Measurements from ENCODE around the gene ATXN1. TPM values are rescaled to one million over a fixed set of nuclear protein-coding genes. Genes with fewer than 3 reads are reported as not detected.

ATXN1 gene
- total and polyA plus RNA-seq, 2 of the 13 experiments (the other 11 are each of a cell fraction or from before 2014, with no cell fraction given), result 20.7 to 39.5 TPM

- TF ChIP-seq ZNF441 (CRISPR knock-in tag; IDR thresholded peaks at IDR 0.05; ENCODE audit: borderline replicate concordance) (no peak), CEBPB (IDR thresholded peaks at IDR 0.05; ENCODE audit: borderline replicate concordance, low read depth, low read length) (peak; percentile 74; the same call in 1 of the 2 replicates), TAF1 (CRISPR knock-in tag; IDR thresholded peaks at IDR 0.05) (0 out of 2 replicates have a peak, but pooled peaks have one; percentile 3), SMC3 (IDR thresholded peaks at IDR 0.05; ENCODE audit: low read length) (0 out of 2 replicates have a peak, but pooled peaks have one; percentile 15), ZBTB21 (CRISPR knock-in tag; IDR thresholded peaks at IDR 0.05) (peak; percentile 45; the same call in 1 of the 2 replicates), HNF4A (CRISPR knock-in tag; IDR thresholded peaks at IDR 0.05) (peak; percentile 37; the same call in 1 of the 2 replicates), ERF (CRISPR knock-in tag; IDR thresholded peaks at IDR 0.05) (no peak), CEBPG (CRISPR knock-in tag; IDR thresholded peaks at IDR 0.05) (peak; percentile 69), ZNF224 (CRISPR knock-in tag; IDR thresholded peaks at IDR 0.05) (no peak), ZNF10 (CRISPR knock-in tag; IDR thresholded peaks at IDR 0.05; ENCODE audit: borderline replicate concordance, low read depth) (no peak), FOXP1 (IDR thresholded peaks at IDR 0.05) (no peak), FOXP1 (CRISPR knock-in tag; IDR thresholded peaks at IDR 0.05) (0 out of 2 replicates have a peak, but pooled peaks have one; percentile 6), TCF7 (IDR thresholded peaks at IDR 0.05; ENCODE audit: low read depth) (peak; percentile 22; the same call in 1 of the 2 replicates), HDAC2 (CRISPR knock-in tag; IDR thresholded peaks at IDR 0.05) (peak; percentile 30; the same call in 1 of the 2 replicates), SSRP1 (CRISPR knock-in tag; IDR thresholded peaks at IDR 0.05) (no peak), ADNP (CRISPR knock-in tag; IDR thresholded peaks at IDR 0.05) (peak; percentile 58; the same call in 1 of the 2 replicates), BCL6 (CRISPR knock-in tag; IDR thresholded peaks at IDR 0.05) (0 out of 2 replicates have a peak, but pooled peaks have one; percentile 14), CREM (IDR thresholded peaks at IDR 0.05) (peak; percentile 14; the same call in 1 of the 2 replicates), CREM (CRISPR knock-in tag; IDR thresholded peaks at IDR 0.05) (no peak), TSC22D2 (CRISPR knock-in tag; IDR thresholded peaks at IDR 0.05; ENCODE audit: borderline replicate concordance) (no peak), KLF11 (CRISPR knock-in tag; IDR thresholded peaks at IDR 0.05) (no peak), SP5 (CRISPR knock-in tag; IDR thresholded peaks at IDR 0.05; ENCODE audit: borderline replicate concordance, low read depth) (no peak), MED1 (CRISPR knock-in tag; IDR thresholded peaks at IDR 0.05) (0 out of 2 replicates have a peak, but pooled peaks have one; percentile 19)
- TF ChIP-seq, protein P1, sequence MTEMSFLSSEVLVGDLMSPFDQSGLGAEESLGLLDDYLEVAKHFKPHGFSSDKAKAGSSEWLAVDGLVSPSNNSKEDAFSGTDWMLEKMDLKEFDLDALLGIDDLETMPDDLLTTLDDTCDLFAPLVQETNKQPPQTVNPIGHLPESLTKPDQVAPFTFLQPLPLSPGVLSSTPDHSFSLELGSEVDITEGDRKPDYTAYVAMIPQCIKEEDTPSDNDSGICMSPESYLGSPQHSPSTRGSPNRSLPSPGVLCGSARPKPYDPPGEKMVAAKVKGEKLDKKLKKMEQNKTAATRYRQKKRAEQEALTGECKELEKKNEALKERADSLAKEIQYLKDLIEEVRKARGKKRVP (CRISPR knock-in tag; IDR thresholded peaks at IDR 0.05), result peak in 1 of 2 experiments; percentile 62; a peak in 2 of 4 replicates
- TF ChIP-seq, protein P2, sequence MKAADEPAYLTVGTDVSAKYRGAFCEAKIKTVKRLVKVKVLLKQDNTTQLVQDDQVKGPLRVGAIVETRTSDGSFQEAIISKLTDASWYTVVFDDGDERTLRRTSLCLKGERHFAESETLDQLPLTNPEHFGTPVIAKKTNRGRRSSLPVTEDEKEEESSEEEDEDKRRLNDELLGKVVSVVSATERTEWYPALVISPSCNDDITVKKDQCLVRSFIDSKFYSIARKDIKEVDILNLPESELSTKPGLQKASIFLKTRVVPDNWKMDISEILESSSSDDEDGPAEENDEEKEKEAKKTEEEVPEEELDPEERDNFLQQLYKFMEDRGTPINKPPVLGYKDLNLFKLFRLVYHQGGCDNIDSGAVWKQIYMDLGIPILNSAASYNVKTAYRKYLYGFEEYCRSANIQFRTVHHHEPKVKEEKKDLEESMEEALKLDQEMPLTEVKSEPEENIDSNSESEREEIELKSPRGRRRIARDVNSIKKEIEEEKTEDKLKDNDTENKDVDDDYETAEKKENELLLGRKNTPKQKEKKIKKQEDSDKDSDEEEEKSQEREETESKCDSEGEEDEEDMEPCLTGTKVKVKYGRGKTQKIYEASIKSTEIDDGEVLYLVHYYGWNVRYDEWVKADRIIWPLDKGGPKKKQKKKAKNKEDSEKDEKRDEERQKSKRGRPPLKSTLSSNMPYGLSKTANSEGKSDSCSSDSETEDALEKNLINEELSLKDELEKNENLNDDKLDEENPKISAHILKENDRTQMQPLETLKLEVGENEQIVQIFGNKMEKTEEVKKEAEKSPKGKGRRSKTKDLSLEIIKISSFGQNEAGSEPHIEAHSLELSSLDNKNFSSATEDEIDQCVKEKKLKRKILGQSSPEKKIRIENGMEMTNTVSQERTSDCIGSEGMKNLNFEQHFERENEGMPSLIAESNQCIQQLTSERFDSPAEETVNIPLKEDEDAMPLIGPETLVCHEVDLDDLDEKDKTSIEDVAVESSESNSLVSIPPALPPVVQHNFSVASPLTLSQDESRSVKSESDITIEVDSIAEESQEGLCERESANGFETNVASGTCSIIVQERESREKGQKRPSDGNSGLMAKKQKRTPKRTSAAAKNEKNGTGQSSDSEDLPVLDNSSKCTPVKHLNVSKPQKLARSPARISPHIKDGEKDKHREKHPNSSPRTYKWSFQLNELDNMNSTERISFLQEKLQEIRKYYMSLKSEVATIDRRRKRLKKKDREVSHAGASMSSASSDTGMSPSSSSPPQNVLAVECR (CRISPR knock-in tag; IDR thresholded peaks at IDR 0.05; ENCODE audit: borderline replicate concordance), result no peak
- TF ChIP-seq, protein P3, sequence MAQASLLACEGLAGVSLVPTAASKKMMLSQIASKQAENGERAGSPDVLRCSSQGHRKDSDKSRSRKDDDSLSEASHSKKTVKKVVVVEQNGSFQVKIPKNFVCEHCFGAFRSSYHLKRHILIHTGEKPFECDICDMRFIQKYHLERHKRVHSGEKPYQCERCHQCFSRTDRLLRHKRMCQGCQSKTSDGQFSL (CRISPR knock-in tag; IDR thresholded peaks at IDR 0.05), result peak; percentile 77; the same call in 1 of the 2 replicates
- TF ChIP-seq, protein P4, sequence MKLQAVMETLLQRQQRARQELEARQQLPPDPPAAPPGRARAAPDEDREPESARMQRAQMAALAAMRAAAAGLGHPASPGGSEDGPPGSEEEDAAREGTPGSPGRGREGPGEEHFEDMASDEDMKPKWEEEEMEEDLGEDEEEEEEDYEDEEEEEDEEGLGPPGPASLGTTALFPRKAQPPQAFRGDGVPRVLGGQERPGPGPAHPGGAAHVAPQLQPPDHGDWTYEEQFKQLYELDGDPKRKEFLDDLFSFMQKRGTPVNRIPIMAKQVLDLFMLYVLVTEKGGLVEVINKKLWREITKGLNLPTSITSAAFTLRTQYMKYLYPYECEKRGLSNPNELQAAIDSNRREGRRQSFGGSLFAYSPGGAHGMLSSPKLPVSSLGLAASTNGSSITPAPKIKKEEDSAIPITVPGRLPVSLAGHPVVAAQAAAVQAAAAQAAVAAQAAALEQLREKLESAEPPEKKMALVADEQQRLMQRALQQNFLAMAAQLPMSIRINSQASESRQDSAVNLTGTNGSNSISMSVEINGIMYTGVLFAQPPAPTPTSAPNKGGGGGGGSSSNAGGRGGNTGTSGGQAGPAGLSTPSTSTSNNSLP (IDR thresholded peaks at IDR 0.05; ENCODE audit: low read depth, low read length), result peak; percentile 93
Measured at GRCh38 chr6:16716321-16716858, 44.9 kb downstream of the ATXN1 start (continued).
